Stimulated activated memory B cell treated with anti-CD40 and anti-IgM and Interleukin-4, amounts not matched to agents 10 μg/mL and 1 μg/mL and 100 μg/mL, for 72 hours (primary cell): ENCODE results near the gene ACVR2A.

ENCODE experiments used
- ATAC-seq: fragments of 150-1000 bp; cut with Tn5 transposase; 2 replicates; pipeline ENCODE4 v1.10.0; 2021
- H3K27ac Mint-ChIP-seq: one replicate; pipeline ENCODE4 v1.8.0; 2022; ENCODE audit warnings: mild to moderate bottlenecking, mixed read lengths
- H3K27me3 Mint-ChIP-seq: one replicate; pipeline ENCODE4 v1.8.0; 2022; ENCODE audit warnings: mixed read lengths
- H3K36me3 Mint-ChIP-seq: one replicate; pipeline ENCODE4 v1.8.0; 2022; ENCODE audit warnings: mixed read lengths
- H3K4me1 Mint-ChIP-seq: one replicate; pipeline ENCODE4 v1.8.0; 2022; ENCODE audit warnings: mixed read lengths
- H3K4me3 Mint-ChIP-seq: one replicate; pipeline ENCODE4 v1.8.0; 2022; ENCODE audit warnings: mild to moderate bottlenecking, moderate library complexity, mixed read lengths
- H3K9me3 Mint-ChIP-seq: one replicate; pipeline ENCODE4 v1.8.0; 2022; ENCODE audit warnings: mixed read lengths

ACVR2A gene

GRCh38 chr2:147846412-147847081, 1.7 kb downstream of the ACVR2A start:
- ATAC-seq = no peak
- H3K27ac Mint-ChIP-seq = no peak overlapping the region
- H3K4me3 Mint-ChIP-seq = no peak overlapping the region
- H3K27me3 Mint-ChIP-seq = peaks cover 45% of the 10 kb centered on the region
- H3K9me3 Mint-ChIP-seq = peaks cover 2% of the 10 kb centered on the region
- H3K36me3 Mint-ChIP-seq = no peaks in the 10 kb centered on the region
- H3K4me1 Mint-ChIP-seq = peaks cover 36% of the 10 kb centered on the region

DNA sequence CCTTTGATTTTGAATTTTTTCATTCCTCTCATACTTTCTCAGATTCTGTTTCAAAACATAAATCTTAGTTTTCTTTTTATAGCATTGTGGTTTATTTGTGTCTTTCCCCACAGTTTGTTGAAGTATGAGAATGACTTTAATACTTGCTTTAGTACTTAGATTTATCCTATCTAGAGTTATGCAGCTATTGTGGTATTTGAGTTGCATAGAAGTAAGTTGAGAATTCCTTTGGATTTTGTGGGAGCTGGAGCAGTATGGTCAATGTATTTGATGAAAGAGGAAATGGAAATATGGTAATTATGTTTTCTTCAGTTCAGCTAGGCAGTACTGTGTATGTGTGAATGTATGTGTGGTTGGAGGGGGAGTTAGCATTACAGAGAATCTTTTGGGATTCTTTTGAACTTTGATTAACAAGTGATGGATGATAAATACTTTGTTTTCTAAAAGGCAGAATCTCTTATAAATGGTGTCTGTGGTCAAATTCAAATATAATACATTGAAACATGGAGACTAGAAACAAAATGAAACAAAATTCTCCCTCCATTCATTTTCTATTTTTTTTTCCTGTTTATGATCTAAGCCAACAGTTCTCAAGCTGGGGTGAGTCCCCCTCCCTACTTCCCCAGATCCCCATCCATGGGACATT, 3.0 kb downstream of the ACVR2A start:
- Mint-ChIP-seq H3K9me3 (no peaks in the 10 kb centered on the region), H3K27ac (no peak overlapping the region), H3K27me3 (peaks cover 52% of the 10 kb centered on the region), H3K4me3 (no peak overlapping the region), H3K36me3 (no peaks in the 10 kb centered on the region), H3K4me1 (peaks cover 36% of the 10 kb centered on the region)
- no peak for ATAC-seq

DNA sequence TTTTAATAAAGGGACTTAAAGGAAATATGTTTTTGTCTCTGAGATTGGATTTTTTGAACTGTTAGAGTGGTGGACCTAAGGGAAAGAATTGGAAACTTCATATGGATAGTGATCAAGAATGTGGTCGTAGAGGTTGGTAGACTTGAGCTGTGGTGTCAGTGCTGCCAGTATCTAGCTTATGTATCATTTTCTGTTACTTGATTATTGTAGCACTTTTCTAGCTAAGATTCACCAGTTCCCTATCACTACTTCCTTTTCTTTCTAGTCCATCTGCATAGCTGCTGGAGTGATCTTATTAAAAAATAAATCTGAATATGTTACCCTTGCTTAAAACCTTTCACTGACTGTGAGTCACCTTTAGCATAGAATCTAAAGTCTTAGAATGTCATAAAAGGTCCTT, 6.0 kb downstream of the ACVR2A start:
- Mint-ChIP-seq H3K36me3 (no peaks in the 10 kb centered on the region), H3K4me1 (peaks cover 16% of the 10 kb centered on the region), H3K9me3 (no peaks in the 10 kb centered on the region), H3K27me3 (peaks cover 47% of the 10 kb centered on the region), H3K27ac (no peak overlapping the region), H3K4me3 (no peak overlapping the region)
- no peak for ATAC-seq

DNA sequence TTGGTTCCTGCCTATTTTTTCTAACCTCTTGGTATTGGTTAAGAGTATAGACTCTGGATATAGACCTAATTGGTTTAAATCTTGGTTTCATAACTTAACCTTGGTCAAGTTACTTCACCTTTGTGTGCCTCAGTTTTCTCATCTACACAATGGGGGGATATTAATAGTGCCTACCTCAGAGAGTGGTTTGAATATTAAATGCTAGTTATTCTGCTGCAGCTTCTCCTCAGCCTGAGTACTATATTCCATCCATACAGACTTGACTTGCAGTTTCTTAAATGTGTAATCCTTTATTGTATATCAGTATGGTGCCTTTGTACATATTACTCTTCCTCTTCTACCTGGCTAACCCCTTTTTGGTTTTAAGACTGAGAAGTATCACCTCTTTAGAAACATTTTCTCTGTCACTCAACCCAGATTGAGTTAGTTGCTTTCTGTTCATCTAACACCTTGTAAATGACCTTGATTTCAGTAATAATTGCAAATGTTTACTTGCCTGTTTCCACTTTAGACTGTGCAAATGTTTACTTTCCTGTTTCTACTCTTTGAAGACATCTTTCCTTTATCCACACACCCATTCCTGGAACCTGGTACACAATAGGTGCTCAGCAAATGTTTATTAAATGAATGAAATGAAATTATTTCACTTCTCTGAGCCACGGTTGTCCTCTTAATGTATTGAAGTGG, 6.6 kb downstream of the ACVR2A start:
- peaks cover 10% of the 10 kb centered on the region for H3K4me1 Mint-ChIP-seq
- peaks cover 42% of the 10 kb centered on the region for H3K27me3 Mint-ChIP-seq
- H3K36me3 Mint-ChIP-seq = no peaks in the 10 kb centered on the region

GRCh38 chr2:147854557-147855134, 9.8 kb downstream of the ACVR2A start:
- no peaks in the 10 kb centered on the region for H3K9me3 Mint-ChIP-seq
- no peak overlapping the region for H3K27ac Mint-ChIP-seq
- no peaks in the 10 kb centered on the region for H3K4me1 Mint-ChIP-seq
- H3K36me3 Mint-ChIP-seq = no peaks in the 10 kb centered on the region
- no peak for ATAC-seq
- peaks cover 20% of the 10 kb centered on the region for H3K27me3 Mint-ChIP-seq
- no peak overlapping the region for H3K4me3 Mint-ChIP-seq

More for the DNA sequence above, 6.6 kb downstream of the ACVR2A start:
- ATAC-seq = no peak
- no peak overlapping the region for H3K27ac Mint-ChIP-seq
- no peaks in the 10 kb centered on the region for H3K9me3 Mint-ChIP-seq
- H3K4me3 Mint-ChIP-seq = no peak overlapping the region

DNA sequence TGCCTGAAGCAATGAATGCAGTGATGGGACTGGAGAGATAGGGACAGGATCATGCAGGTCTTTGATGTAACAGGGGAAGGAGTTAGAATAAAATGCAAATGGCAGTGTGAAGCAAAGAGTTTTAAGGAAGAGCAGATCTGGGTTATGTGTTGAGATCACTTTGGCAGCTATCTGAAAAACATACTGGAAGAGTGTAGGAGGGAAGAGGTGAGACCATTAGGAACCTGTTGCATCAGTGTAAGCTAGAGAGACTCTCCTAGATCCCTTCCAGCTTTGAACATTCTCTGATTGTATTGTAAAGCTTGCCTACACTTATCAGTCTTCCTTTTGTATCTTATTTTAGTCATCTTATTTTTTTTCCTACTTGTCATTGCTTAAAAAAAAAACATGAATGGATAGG, 10.5 kb downstream of the ACVR2A start:
- Mint-ChIP-seq H3K27ac (no peak overlapping the region), H3K36me3 (no peaks in the 10 kb centered on the region), H3K4me1 (no peaks in the 10 kb centered on the region), H3K9me3 (no peaks in the 10 kb centered on the region), H3K4me3 (no peak overlapping the region), H3K27me3 (peaks cover 20% of the 10 kb centered on the region)
- no peak for ATAC-seq

GRCh38 chr2:147855977-147856376, 11.1 kb downstream of the ACVR2A start:
- Mint-ChIP-seq H3K27ac (no peak overlapping the region), H3K36me3 (no peaks in the 10 kb centered on the region), H3K4me1 (no peaks in the 10 kb centered on the region), H3K9me3 (no peaks in the 10 kb centered on the region), H3K27me3 (peaks cover 20% of the 10 kb centered on the region), H3K4me3 (no peak overlapping the region)
- ATAC-seq = no peak

DNA sequence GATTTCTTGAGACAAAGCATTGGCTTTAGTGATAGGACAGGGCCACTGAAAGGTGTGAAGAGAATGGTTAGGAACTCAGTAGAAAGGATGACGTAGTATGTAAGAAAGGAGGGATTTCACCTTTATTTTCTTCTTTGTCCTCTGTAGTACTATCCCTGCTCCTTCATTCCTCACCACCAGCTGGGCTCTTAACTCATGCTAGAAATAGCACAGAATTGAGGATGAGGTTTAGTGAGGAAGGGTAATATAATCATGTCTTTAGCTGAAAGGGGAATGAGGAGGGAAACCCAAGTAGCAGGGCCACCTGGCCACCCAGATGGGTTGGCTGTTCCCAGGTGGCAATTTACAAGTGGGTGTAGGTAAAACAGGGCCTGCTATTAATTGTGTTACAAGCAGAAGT, 15.2 kb downstream of the ACVR2A start:
- Mint-ChIP-seq H3K9me3 (no peaks in the 10 kb centered on the region), H3K36me3 (no peaks in the 10 kb centered on the region), H3K4me1 (no peaks in the 10 kb centered on the region), H3K27me3 (no peaks in the 10 kb centered on the region), H3K27ac (no peak overlapping the region), H3K4me3 (no peak overlapping the region)
- no peak for ATAC-seq

DNA sequence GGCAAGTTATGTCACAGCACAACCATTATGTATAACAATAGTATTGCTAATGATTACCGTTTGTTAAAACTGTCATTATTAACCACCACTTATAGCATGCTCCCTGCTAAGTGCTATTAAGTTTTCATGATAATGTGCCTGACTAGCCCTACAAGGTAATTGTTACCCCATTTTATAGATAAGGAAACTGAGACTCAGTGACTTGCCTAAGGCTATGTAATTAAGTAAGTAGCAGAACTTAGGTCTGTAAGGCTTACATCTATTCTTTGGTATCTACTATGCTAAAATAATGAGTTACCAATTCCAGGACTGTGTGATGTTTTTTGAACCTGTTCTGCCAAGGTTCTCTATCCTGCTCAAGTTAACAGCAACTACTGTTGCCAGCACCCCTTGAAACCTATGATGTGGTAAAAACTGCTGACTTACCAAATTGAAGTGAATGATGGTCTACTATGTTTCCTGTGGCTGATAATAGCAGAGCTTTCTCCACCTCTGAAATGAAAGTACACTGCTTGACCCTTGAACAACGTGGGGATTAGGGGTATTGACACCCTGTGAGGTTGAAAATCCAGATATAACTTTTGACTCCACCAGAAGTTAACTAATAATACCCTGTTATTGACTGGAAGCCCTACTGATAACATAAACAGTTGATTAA, 18.2 kb downstream of the ACVR2A start:
- H3K27me3 Mint-ChIP-seq = no peaks in the 10 kb centered on the region
- no peak overlapping the region for H3K4me3 Mint-ChIP-seq
- no peak for ATAC-seq
- no peaks in the 10 kb centered on the region for H3K4me1 Mint-ChIP-seq
- H3K36me3 Mint-ChIP-seq = no peaks in the 10 kb centered on the region
- no peaks in the 10 kb centered on the region for H3K9me3 Mint-ChIP-seq
- no peak overlapping the region for H3K27ac Mint-ChIP-seq

GRCh38 chr2:147863835-147864234, 19.0 kb downstream of the ACVR2A start:
- no peak for ATAC-seq
- Mint-ChIP-seq H3K36me3 (no peaks in the 10 kb centered on the region), H3K27ac (no peak overlapping the region), H3K27me3 (no peaks in the 10 kb centered on the region), H3K9me3 (no peaks in the 10 kb centered on the region), H3K4me3 (no peak overlapping the region), H3K4me1 (no peaks in the 10 kb centered on the region)

- H3K9me3 Mint-ChIP-seq = no peaks in the 10 kb centered on the region
- no peak for ATAC-seq
- H3K4me3 Mint-ChIP-seq = no peak overlapping the region
- H3K36me3 Mint-ChIP-seq = no peaks in the 10 kb centered on the region
- no peak overlapping the region for H3K27ac Mint-ChIP-seq
- no peaks in the 10 kb centered on the region for H3K27me3 Mint-ChIP-seq
- no peaks in the 10 kb centered on the region for H3K4me1 Mint-ChIP-seq
Observed at GRCh38 chr2:147865560-147865959, 20.7 kb downstream of the ACVR2A start.

GRCh38 chr2:147867050-147867449, 22.2 kb downstream of the ACVR2A start:
- Mint-ChIP-seq H3K4me1 (no peaks in the 10 kb centered on the region), H3K27me3 (no peaks in the 10 kb centered on the region), H3K9me3 (no peaks in the 10 kb centered on the region), H3K27ac (no peak overlapping the region), H3K4me3 (no peak overlapping the region), H3K36me3 (no peaks in the 10 kb centered on the region)
- ATAC-seq = no peak

DNA sequence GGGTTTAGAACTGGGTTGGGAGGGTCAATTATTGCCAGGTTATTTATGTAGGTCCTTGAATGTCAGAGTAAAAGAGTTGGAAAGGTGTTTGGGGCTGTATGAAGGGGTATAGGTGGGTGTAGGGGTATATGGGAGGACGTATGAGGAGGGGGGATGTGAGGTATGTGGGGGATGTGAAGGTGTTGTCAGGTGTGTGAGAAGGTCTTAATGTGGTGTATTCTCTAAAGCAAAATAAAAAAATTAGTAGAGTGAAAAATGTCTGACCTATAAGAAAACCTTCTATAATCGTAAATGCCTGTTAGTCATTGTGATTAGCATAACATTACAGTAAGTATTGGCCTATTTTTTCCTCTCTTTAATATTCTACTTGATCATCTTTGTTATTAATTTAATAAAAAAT, 25.1 kb downstream of the ACVR2A start:
- Mint-ChIP-seq H3K4me1 (no peaks in the 10 kb centered on the region), H3K27ac (no peak overlapping the region), H3K27me3 (no peaks in the 10 kb centered on the region), H3K4me3 (no peak overlapping the region), H3K36me3 (no peaks in the 10 kb centered on the region), H3K9me3 (no peaks in the 10 kb centered on the region)
- no peak for ATAC-seq

DNA sequence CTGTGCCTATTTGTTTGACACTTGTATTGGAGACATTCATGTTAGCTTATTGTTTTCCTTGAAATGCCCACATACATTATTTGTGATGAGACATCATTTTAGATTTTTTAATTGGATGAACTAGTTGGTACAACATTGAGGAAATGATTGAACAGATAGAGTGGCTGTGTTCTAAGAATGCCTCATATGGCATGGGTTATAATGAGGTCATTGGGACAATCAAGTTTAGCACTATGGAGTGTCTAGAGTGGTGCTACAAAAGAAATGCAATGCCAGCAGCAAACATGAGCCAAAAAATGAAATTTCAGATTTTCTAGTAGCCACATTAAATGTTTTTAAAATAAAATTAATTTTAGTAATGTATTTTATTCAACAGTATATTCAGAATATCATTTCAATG, 28.1 kb downstream of the ACVR2A start:
- no peak overlapping the region for H3K4me3 Mint-ChIP-seq
- H3K27ac Mint-ChIP-seq = no peak overlapping the region
- H3K36me3 Mint-ChIP-seq = no peaks in the 10 kb centered on the region
- H3K4me1 Mint-ChIP-seq = no peaks in the 10 kb centered on the region
- no peak for ATAC-seq
- H3K9me3 Mint-ChIP-seq = no peaks in the 10 kb centered on the region
- no peaks in the 10 kb centered on the region for H3K27me3 Mint-ChIP-seq

GRCh38 chr2:147873859-147874483, 29.1 kb downstream of the ACVR2A start:
- no peaks in the 10 kb centered on the region for H3K27me3 Mint-ChIP-seq
- no peaks in the 10 kb centered on the region for H3K4me1 Mint-ChIP-seq
- no peak overlapping the region for H3K27ac Mint-ChIP-seq
- H3K36me3 Mint-ChIP-seq = no peaks in the 10 kb centered on the region
- H3K9me3 Mint-ChIP-seq = no peaks in the 10 kb centered on the region
- no peak overlapping the region for H3K4me3 Mint-ChIP-seq
- ATAC-seq = no peak
